Esophagus muscularis mucosa (tissue), 4 donors: Measurements from ENCODE around the gene LTBP1. TPM values are rescaled to one million over a fixed set of nuclear protein-coding genes. Genes with fewer than 3 reads are reported as not detected.
A peak's percentile ranks its signal among the peaks of the same experiment; 100 is the strongest.

Experiments
- DNase-seq: peaks from one replicate; pipeline ENCODE4 v3.0.0-alpha.2; 2017; ENCODE audit errors: extremely low spot score
- H3K27ac ChIP-seq, 4 donors: fragments of 200-600 bp; sonication (generic); replicated peaks in 1 of 4; 1 replicate in 3 of 4; 2 replicates in 1 of 4; pipeline ENCODE4 v1.5.1; 2016 to 2019; ENCODE audit warnings: mild to moderate bottlenecking in 1 of 4
- H3K27me3 ChIP-seq, 4 donors: fragments of 200-600 bp; sonication (generic); one replicate each; pipeline versions ENCODE4 v1.5.1 to v1.6.0; 2016 to 2019
- H3K36me3 ChIP-seq, 4 donors: fragments of 200-600 bp; sonication (generic); one replicate each; pipeline ENCODE4 v1.5.1; 2016 to 2019
- H3K4me1 ChIP-seq, 4 donors: fragments of 200-600 bp; sonication (generic); one replicate each; pipeline ENCODE4 v1.5.1; 2016 to 2019
- H3K4me3 ChIP-seq, 4 donors: fragments of 200-600 bp; sonication (generic); 1 replicate in 2 of 4; 2 replicates in 2 of 4; pipeline ENCODE4 v1.5.1; 2016 to 2019; ENCODE audit warnings: mild to moderate bottlenecking in 4 of 4, moderate library complexity in 1 of 4
- H3K9me3 ChIP-seq, 4 donors: fragments of 200-600 bp; sonication (generic); 1 replicate in 3 of 4; 2 replicates in 1 of 4; pipeline ENCODE4 v1.5.1; 2016 to 2019
- EP300 ChIP-seq: sonication (generic); formaldehyde crosslinking; IDR thresholded peaks from one replicate; pipeline ENCODE4 v1.6.1; 2017; ENCODE audit warnings: antibody characterized with exemption
- POLR2A ChIP-seq: fragments of 450-650 bp; IDR thresholded peaks from one replicate; pipeline ENCODE4 v1.6.1; 2017; ENCODE audit warnings: antibody characterized with exemption, moderate library complexity, mild to moderate bottlenecking, low read depth
- POLR2AphosphoS5 ChIP-seq, 2 donors: sonication (generic); formaldehyde crosslinking; IDR thresholded peaks; one replicate each; pipeline ENCODE4 v1.6.1; 2017; ENCODE audit warnings: antibody characterized with exemption in 2 of 2
- WGBS: methylation state at CpG from one replicate; pipeline ENCODE4 v1.1.5; 2018; 5-methylcytosine and 5-hydroxymethylcytosine counted together
- intact Hi-C: fragments of 100-400 bp; cut with DNase I; formaldehyde crosslinking; loops from one replicate; pipeline ENCODE4 v1.15.1; 2023
- total RNA-seq, 4 donors: library from RNA; depleted of rRNA; stranded (reverse); fragments of >200 nt; gene quantifications; one replicate each; pipeline versions ENCODE4 v1.1.0 to v1.2.1, GENCODE V29; 2016
- TF ChIP-seq, protein P1 (sequence below), 3 experiments: fragments of 200-600 bp in 2 of 3; fragments of 450-650 bp in 1 of 3; sonication (generic) in 2 of 3; IDR thresholded peaks; one replicate each; pipeline ENCODE4 v1.5.1; 2017 to 2019; ENCODE audit warnings: antibody characterized with exemption in 3 of 3, mild to moderate bottlenecking in 2 of 3, moderate library complexity in 1 of 3

The LTBP1 gene
- total RNA-seq, 4 donors from 2014 or later: 254 to 465 (median 368) TPM

- peak; percentile 34 for DNase-seq
- no peaks in the 10 kb centered on the region for H3K9me3 ChIP-seq
- H3K4me3 ChIP-seq: no peak overlapping the region
- TF ChIP-seq POLR2AphosphoS5 (IDR thresholded peaks at IDR 0.05) (no peak), EP300 (no peak), POLR2A (no peak)
- TF ChIP-seq, protein P1, sequence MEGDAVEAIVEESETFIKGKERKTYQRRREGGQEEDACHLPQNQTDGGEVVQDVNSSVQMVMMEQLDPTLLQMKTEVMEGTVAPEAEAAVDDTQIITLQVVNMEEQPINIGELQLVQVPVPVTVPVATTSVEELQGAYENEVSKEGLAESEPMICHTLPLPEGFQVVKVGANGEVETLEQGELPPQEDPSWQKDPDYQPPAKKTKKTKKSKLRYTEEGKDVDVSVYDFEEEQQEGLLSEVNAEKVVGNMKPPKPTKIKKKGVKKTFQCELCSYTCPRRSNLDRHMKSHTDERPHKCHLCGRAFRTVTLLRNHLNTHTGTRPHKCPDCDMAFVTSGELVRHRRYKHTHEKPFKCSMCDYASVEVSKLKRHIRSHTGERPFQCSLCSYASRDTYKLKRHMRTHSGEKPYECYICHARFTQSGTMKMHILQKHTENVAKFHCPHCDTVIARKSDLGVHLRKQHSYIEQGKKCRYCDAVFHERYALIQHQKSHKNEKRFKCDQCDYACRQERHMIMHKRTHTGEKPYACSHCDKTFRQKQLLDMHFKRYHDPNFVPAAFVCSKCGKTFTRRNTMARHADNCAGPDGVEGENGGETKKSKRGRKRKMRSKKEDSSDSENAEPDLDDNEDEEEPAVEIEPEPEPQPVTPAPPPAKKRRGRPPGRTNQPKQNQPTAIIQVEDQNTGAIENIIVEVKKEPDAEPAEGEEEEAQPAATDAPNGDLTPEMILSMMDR (IDR thresholded peaks at IDR 0.05): no peak
- no peak overlapping the region for H3K27ac ChIP-seq
- H3K36me3 ChIP-seq: no peaks in the 10 kb centered on the region
- intact Hi-C loops: no loop called here
- H3K4me1 ChIP-seq: peaks cover 0 to 29% (median 24%) of the 10 kb centered on the region in 4 donors
- 68% methylated on average over 2 of the region's 2 CpGs for WGBS
- no peaks in the 10 kb centered on the region for H3K27me3 ChIP-seq
Measured at GRCh38 chr2:33014268-33014667, 67.5 kb downstream of the LTBP1 start.

- no peak overlapping the region for H3K4me3 ChIP-seq
- WGBS: 71% methylated on average over 4 of the region's 4 CpGs
- TF ChIP-seq POLR2A: no peak
- TF ChIP-seq EP300: no peak
- no peak overlapping the region for H3K27ac ChIP-seq
- no peaks in the 10 kb centered on the region for H3K36me3 ChIP-seq
- no peaks in the 10 kb centered on the region for H3K9me3 ChIP-seq
- no peaks in the 10 kb centered on the region for H3K27me3 ChIP-seq
- intact Hi-C loops: loop anchor here (5.0 kb wide), 1 partner anchor 68 kb away; the partner anchor contains the start of gene LTBP1
- H3K4me1 ChIP-seq: peaks cover 0 to 29% (median 24%) of the 10 kb centered on the region in 4 donors
- peak; percentile 86 for DNase-seq
Measured at GRCh38 chr2:33015421-33016142, 68.8 kb downstream of the LTBP1 start.

GRCh38 chr2:33018271-33018670 is 71.5 kb downstream of the LTBP1 start:
- no peaks in the 10 kb centered on the region for H3K27me3 ChIP-seq
- WGBS: 96% methylated on average over 2 of the region's 2 CpGs
- peak overlapping the region in 1 of 4 donors; percentile 22 for H3K27ac ChIP-seq
- H3K36me3 ChIP-seq: no peaks in the 10 kb centered on the region
- peak; percentile 50 for DNase-seq
- H3K4me3 ChIP-seq: no peak overlapping the region
- no peak for TF ChIP-seq POLR2AphosphoS5 (IDR thresholded peaks at IDR 0.05)
- TF ChIP-seq POLR2A: no peak
- TF ChIP-seq EP300: no peak
- TF ChIP-seq, protein P1 (IDR thresholded peaks at IDR 0.05): no peak
- H3K4me1 ChIP-seq: peaks cover 22 to 53% (median 45%) of the 10 kb centered on the region in 4 donors
- H3K9me3 ChIP-seq: no peaks in the 10 kb centered on the region
- intact Hi-C loops: loop anchor here (5.0 kb wide), 1 partner anchor 71 kb away; the partner anchor contains the start of gene LTBP1

GRCh38 chr2:33019796-33020195 is 73.0 kb downstream of the LTBP1 start:
- peaks cover 0 to 3% (median 1%) of the 10 kb centered on the region in 4 donors for H3K9me3 ChIP-seq
- H3K27ac ChIP-seq: no peak overlapping the region
- TF ChIP-seq POLR2AphosphoS5 (IDR thresholded peaks at IDR 0.05) (no peak), POLR2A (no peak)
- intact Hi-C loops: loop anchor here (5.0 kb wide), 1 partner anchor 72 kb away; the partner anchor contains the start of gene LTBP1
- DNase-seq: peak; percentile 57
- peaks cover 30 to 55% (median 40%) of the 10 kb centered on the region in 4 donors for H3K4me1 ChIP-seq
- WGBS: 96% methylated on average over 7 of the region's 7 CpGs
- no peak overlapping the region for H3K4me3 ChIP-seq
- no peaks in the 10 kb centered on the region for H3K36me3 ChIP-seq
- no peaks in the 10 kb centered on the region for H3K27me3 ChIP-seq

- TF ChIP-seq, protein P1 (IDR thresholded peaks at IDR 0.05): no peak
- TF ChIP-seq POLR2A (no peak), EP300 (no peak), POLR2AphosphoS5 (IDR thresholded peaks at IDR 0.05) (no peak)
- DNase-seq: peak; percentile 79
- Histone ChIP-seq H3K4me3 (no peak overlapping the region), H3K27ac (peak overlapping the region in 3 of 4 donors; percentile 24 to 67 (median 41)), H3K36me3 (no peaks in the 10 kb centered on the region), H3K4me1 (peaks cover 25 to 44% (median 34%) of the 10 kb centered on the region in 4 donors), H3K27me3 (no peaks in the 10 kb centered on the region), H3K9me3 (peaks cover 0 to 8% (median 2%) of the 10 kb centered on the region in 4 donors)
- intact Hi-C loops: no loop called here
- 93% methylated on average over 5 of the region's 6 CpGs for WGBS
Measured at GRCh38 chr2:33020883-33021282, 74.1 kb downstream of the LTBP1 start.
